WTC11 (cell line): Measurements from ENCODE around the gene PODN. TPM values are rescaled to one million over a fixed set of nuclear protein-coding genes. Genes with fewer than 3 reads are reported as not detected.

ENCODE experiments used
- ATAC-seq: fragments of 200-7000 bp; cut with Tn5 transposase; 2 replicates; pipeline ENCODE4 v1.10.0; 2021; ENCODE audit warnings: mild to moderate bottlenecking, moderate library complexity
- CTCF ChIA-PET: fragments of 300-600 bp; sonication (Branson Sonifier 250); formaldehyde crosslinking; loops from one replicate; lab custom pipeline; 2021; ENCODE audit warnings: antibody characterized with exemption; lab: Charles Lee
- POLR2A ChIA-PET: fragments of 350-600 bp; sonication (Branson Sonifier 250); formaldehyde crosslinking; loops from one replicate; lab custom pipeline; 2021; ENCODE audit warnings: antibody characterized with exemption; lab: Charles Lee
- DNase-seq: peaks from one replicate; pipeline ENCODE4 v3.0.0; 2021; ENCODE audit warnings: low spot score
- H3K27ac Mint-ChIP-seq: 2 replicates; pipeline ENCODE4 v1.8.0; 2021; ENCODE audit warnings: mixed read lengths
- H3K27me3 Mint-ChIP-seq: 2 replicates; pipeline ENCODE4 v1.8.0; 2021; ENCODE audit warnings: low read depth, mild to moderate bottlenecking, moderate library complexity, mixed read lengths
- H3K36me3 Mint-ChIP-seq: 2 replicates; pipeline ENCODE4 v1.8.0; 2021; ENCODE audit warnings: mixed read lengths
- H3K4me1 Mint-ChIP-seq: 2 replicates; pipeline ENCODE4 v1.8.0; 2022; ENCODE audit warnings: mixed read lengths
- H3K4me3 Mint-ChIP-seq: 2 replicates; pipeline ENCODE4 v1.8.0; 2021; ENCODE audit warnings: mild to moderate bottlenecking, moderate library complexity, mixed read lengths
- H3K9me3 Mint-ChIP-seq: 2 replicates; pipeline ENCODE4 v1.8.0; 2021; ENCODE audit warnings: mixed read lengths
- ATF1 ChIP-seq: sonication (generic); formaldehyde crosslinking; IDR thresholded peaks from 2 replicates; pipeline ENCODE4 v1.8.1; 2023; ENCODE audit warnings: mild to moderate bottlenecking, moderate library complexity, missing genetic modification reagents
- FOXK1 ChIP-seq: sonication (generic); formaldehyde crosslinking; IDR thresholded peaks from 2 replicates; pipeline ENCODE4 v1.8.0; 2022; ENCODE audit warnings: mild to moderate bottlenecking, moderate library complexity, missing genetic modification reagents
- GRHL2 ChIP-seq: fragments of 250-450 bp; sonication (Bioruptor Pico); IDR thresholded peaks from 2 replicates; pipeline ENCODE4 v1.8.0; 2022; ENCODE audit warnings: mild to moderate bottlenecking, moderate library complexity; ENCODE audit not compliant: insufficient replicate concordance, severe bottlenecking
- NFATC4 ChIP-seq: fragments of 250-450 bp; sonication (Bioruptor Pico); IDR thresholded peaks from 2 replicates; pipeline ENCODE4 v1.9.0; 2021; ENCODE audit warnings: mild to moderate bottlenecking
- NR2C2 ChIP-seq: sonication (generic); formaldehyde crosslinking; IDR thresholded peaks from 2 replicates; pipeline ENCODE4 v1.8.0; 2022; ENCODE audit warnings: mild to moderate bottlenecking, missing genetic modification reagents
- SMAD4 ChIP-seq: sonication (generic); formaldehyde crosslinking; IDR thresholded peaks from 2 replicates; pipeline ENCODE4 v1.8.0; 2022; ENCODE audit warnings: mild to moderate bottlenecking, missing genetic modification reagents
- TEAD4 ChIP-seq: sonication (generic); formaldehyde crosslinking; IDR thresholded peaks from 2 replicates; pipeline ENCODE4 v1.8.0; 2022; ENCODE audit warnings: mild to moderate bottlenecking, missing genetic modification reagents
- ZNF263 ChIP-seq: sonication (generic); formaldehyde crosslinking; IDR thresholded peaks from 2 replicates; pipeline ENCODE4 v1.8.1; 2022; ENCODE audit warnings: low read depth, mild to moderate bottlenecking, moderate library complexity, missing genetic modification reagents
- total RNA-seq: library from RNA; stranded (reverse); gene quantifications from 3 replicates; pipeline ENCODE4 v1.2.3, GENCODE V29; 2021
- TF ChIP-seq, protein P1 (sequence below): fragments of 200-600 bp; IDR thresholded peaks from 2 replicates; pipeline ENCODE4 v1.8.0; 2022; ENCODE audit warnings: antibody characterized with exemption
- TF ChIP-seq, protein P2 (sequence below): sonication (generic); formaldehyde crosslinking; IDR thresholded peaks from 2 replicates; pipeline ENCODE4 v1.8.1; 2023; ENCODE audit warnings: mild to moderate bottlenecking, missing genetic modification reagents
- TF ChIP-seq, protein P3 (sequence below): sonication (generic); formaldehyde crosslinking; IDR thresholded peaks from 2 replicates; pipeline ENCODE4 v1.8.0; 2022; ENCODE audit warnings: mild to moderate bottlenecking, missing genetic modification reagents
- TF ChIP-seq, protein P4 (sequence below): sonication (generic); formaldehyde crosslinking; IDR thresholded peaks from 2 replicates; pipeline ENCODE4 v1.8.1; 2023; ENCODE audit warnings: mild to moderate bottlenecking, missing genetic modification reagents
- TF ChIP-seq, protein P5 (sequence below): sonication (generic); formaldehyde crosslinking; conservative IDR thresholded peaks from 2 replicates; pipeline ENCODE4 v1.8.1; 2023; ENCODE audit warnings: mild to moderate bottlenecking, low read depth, missing genetic modification reagents, moderate library complexity
- TF ChIP-seq, protein P6 (sequence below): sonication (generic); formaldehyde crosslinking; IDR thresholded peaks from 2 replicates; pipeline ENCODE4 v1.8.1; 2023; ENCODE audit warnings: mild to moderate bottlenecking, missing genetic modification reagents, moderate library complexity
- TF ChIP-seq, protein P7 (sequence below): sonication (generic); formaldehyde crosslinking; IDR thresholded peaks from 2 replicates; pipeline ENCODE4 v1.8.0; 2022; ENCODE audit warnings: mild to moderate bottlenecking, missing genetic modification reagents

The PODN gene
- total RNA-seq, 1 experiment from 2014 or later: 0.48 TPM

DNA sequence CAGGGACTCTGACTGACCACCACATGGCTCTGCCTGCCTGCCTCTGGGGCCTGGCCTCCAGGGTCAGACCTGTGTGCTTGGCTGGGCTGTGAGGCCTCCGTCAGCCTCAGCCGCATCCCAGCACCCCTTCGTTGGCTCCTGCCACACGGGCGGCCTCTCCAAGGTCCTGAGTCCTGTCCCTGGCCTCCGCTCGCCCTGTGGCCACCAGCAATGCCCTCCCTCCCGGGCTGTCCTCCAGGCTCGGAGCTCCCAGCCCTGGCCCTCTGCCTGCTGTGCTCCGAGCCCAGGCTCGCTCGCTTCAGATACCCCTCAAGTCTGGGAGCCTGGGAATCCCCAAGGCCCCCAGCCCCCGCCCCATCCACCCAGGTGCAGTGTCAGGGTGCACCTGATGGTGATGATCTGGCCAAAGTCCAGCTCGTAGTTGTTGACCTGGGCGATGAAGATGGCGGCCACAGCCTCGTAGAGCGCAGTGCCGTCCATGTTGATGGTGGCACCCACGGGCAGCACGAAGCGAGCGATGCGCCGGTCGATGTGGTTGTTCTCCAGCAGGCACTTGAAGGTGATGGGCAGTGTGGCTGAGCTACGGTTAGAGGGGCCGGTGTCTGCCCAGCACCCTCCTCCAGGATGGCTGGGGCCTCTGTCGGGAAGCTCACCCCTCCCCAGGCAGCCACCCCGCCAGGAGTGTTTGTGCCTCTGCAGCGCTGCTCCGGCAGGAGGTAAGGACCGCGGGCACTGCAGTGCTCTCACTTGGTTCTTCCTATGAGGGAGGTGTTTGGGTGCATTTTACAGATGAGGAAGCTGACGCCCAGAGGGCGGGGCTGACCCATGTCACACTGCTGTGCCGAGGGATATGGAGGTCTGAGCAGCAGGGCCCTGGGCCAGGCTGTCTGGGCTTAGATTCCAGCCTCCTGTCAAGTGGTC lies 28.5 kb downstream of the PODN start:
- Mint-ChIP-seq H3K36me3 (no peaks in the 10 kb centered on the region), H3K27me3 (no peaks in the 10 kb centered on the region; the same call in 1 of the 2 replicates), H3K4me3 (no peak overlapping the region), H3K4me1 (no peaks in the 10 kb centered on the region)
- TF ChIP-seq ZNF263 (CRISPR knock-in tag): no peak
- TF ChIP-seq, protein P1, sequence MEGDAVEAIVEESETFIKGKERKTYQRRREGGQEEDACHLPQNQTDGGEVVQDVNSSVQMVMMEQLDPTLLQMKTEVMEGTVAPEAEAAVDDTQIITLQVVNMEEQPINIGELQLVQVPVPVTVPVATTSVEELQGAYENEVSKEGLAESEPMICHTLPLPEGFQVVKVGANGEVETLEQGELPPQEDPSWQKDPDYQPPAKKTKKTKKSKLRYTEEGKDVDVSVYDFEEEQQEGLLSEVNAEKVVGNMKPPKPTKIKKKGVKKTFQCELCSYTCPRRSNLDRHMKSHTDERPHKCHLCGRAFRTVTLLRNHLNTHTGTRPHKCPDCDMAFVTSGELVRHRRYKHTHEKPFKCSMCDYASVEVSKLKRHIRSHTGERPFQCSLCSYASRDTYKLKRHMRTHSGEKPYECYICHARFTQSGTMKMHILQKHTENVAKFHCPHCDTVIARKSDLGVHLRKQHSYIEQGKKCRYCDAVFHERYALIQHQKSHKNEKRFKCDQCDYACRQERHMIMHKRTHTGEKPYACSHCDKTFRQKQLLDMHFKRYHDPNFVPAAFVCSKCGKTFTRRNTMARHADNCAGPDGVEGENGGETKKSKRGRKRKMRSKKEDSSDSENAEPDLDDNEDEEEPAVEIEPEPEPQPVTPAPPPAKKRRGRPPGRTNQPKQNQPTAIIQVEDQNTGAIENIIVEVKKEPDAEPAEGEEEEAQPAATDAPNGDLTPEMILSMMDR: no peak
- TF ChIP-seq SMAD4 (CRISPR knock-in tag): no peak
- TF ChIP-seq FOXK1: no peak
- TF ChIP-seq, protein P2, sequence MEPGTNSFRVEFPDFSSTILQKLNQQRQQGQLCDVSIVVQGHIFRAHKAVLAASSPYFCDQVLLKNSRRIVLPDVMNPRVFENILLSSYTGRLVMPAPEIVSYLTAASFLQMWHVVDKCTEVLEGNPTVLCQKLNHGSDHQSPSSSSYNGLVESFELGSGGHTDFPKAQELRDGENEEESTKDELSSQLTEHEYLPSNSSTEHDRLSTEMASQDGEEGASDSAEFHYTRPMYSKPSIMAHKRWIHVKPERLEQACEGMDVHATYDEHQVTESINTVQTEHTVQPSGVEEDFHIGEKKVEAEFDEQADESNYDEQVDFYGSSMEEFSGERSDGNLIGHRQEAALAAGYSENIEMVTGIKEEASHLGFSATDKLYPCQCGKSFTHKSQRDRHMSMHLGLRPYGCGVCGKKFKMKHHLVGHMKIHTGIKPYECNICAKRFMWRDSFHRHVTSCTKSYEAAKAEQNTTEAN (CRISPR knock-in tag): no peak
- TF ChIP-seq, protein P3, sequence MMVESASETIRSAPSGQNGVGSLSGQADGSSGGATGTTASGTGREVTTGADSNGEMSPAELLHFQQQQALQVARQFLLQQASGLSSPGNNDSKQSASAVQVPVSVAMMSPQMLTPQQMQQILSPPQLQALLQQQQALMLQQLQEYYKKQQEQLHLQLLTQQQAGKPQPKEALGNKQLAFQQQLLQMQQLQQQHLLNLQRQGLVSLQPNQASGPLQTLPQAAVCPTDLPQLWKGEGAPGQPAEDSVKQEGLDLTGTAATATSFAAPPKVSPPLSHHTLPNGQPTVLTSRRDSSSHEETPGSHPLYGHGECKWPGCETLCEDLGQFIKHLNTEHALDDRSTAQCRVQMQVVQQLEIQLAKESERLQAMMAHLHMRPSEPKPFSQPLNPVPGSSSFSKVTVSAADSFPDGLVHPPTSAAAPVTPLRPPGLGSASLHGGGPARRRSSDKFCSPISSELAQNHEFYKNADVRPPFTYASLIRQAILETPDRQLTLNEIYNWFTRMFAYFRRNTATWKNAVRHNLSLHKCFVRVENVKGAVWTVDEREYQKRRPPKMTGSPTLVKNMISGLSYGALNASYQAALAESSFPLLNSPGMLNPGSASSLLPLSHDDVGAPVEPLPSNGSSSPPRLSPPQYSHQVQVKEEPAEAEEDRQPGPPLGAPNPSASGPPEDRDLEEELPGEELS (CRISPR knock-in tag): no peak
- TF ChIP-seq, protein P4, sequence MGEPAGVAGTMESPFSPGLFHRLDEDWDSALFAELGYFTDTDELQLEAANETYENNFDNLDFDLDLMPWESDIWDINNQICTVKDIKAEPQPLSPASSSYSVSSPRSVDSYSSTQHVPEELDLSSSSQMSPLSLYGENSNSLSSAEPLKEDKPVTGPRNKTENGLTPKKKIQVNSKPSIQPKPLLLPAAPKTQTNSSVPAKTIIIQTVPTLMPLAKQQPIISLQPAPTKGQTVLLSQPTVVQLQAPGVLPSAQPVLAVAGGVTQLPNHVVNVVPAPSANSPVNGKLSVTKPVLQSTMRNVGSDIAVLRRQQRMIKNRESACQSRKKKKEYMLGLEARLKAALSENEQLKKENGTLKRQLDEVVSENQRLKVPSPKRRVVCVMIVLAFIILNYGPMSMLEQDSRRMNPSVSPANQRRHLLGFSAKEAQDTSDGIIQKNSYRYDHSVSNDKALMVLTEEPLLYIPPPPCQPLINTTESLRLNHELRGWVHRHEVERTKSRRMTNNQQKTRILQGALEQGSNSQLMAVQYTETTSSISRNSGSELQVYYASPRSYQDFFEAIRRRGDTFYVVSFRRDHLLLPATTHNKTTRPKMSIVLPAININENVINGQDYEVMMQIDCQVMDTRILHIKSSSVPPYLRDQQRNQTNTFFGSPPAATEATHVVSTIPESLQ (CRISPR knock-in tag): no peak
- TF ChIP-seq, protein P5, sequence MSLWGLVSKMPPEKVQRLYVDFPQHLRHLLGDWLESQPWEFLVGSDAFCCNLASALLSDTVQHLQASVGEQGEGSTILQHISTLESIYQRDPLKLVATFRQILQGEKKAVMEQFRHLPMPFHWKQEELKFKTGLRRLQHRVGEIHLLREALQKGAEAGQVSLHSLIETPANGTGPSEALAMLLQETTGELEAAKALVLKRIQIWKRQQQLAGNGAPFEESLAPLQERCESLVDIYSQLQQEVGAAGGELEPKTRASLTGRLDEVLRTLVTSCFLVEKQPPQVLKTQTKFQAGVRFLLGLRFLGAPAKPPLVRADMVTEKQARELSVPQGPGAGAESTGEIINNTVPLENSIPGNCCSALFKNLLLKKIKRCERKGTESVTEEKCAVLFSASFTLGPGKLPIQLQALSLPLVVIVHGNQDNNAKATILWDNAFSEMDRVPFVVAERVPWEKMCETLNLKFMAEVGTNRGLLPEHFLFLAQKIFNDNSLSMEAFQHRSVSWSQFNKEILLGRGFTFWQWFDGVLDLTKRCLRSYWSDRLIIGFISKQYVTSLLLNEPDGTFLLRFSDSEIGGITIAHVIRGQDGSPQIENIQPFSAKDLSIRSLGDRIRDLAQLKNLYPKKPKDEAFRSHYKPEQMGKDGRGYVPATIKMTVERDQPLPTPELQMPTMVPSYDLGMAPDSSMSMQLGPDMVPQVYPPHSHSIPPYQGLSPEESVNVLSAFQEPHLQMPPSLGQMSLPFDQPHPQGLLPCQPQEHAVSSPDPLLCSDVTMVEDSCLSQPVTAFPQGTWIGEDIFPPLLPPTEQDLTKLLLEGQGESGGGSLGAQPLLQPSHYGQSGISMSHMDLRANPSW (CRISPR knock-in tag): no peak
- no peak for TF ChIP-seq TEAD4 (CRISPR knock-in tag)
- TF ChIP-seq, protein P6, sequence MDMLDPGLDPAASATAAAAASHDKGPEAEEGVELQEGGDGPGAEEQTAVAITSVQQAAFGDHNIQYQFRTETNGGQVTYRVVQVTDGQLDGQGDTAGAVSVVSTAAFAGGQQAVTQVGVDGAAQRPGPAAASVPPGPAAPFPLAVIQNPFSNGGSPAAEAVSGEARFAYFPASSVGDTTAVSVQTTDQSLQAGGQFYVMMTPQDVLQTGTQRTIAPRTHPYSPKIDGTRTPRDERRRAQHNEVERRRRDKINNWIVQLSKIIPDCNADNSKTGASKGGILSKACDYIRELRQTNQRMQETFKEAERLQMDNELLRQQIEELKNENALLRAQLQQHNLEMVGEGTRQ (CRISPR knock-in tag): no peak
- no peak for TF ChIP-seq GRHL2 (CRISPR knock-in tag)
- no peak for TF ChIP-seq NR2C2 (CRISPR knock-in tag)
- TF ChIP-seq ATF1: no peak
- no peak for TF ChIP-seq NFATC4
- TF ChIP-seq, protein P7, sequence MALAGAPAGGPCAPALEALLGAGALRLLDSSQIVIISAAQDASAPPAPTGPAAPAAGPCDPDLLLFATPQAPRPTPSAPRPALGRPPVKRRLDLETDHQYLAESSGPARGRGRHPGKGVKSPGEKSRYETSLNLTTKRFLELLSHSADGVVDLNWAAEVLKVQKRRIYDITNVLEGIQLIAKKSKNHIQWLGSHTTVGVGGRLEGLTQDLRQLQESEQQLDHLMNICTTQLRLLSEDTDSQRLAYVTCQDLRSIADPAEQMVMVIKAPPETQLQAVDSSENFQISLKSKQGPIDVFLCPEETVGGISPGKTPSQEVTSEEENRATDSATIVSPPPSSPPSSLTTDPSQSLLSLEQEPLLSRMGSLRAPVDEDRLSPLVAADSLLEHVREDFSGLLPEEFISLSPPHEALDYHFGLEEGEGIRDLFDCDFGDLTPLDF: no peak
- TF ChIP-seq, all 79 proteins: peak for 0
- POLR2A ChIA-PET: no interaction called here
- H3K9me3 Mint-ChIP-seq: no peaks in the 10 kb centered on the region
- CTCF ChIA-PET: no interaction called here
- ATAC-seq: no peak
- no peak overlapping the region for H3K27ac Mint-ChIP-seq
- DNase-seq: no peak
